ENCODE measurements around the gene TEAD2. TPM values are rescaled to one million over a fixed set of nuclear protein-coding genes. Genes with fewer than 3 reads are reported as not detected.

Gene TEAD2
- total and polyA plus RNA-seq, 9 of the 15 experiments (the other 6 are each of a cell fraction or from before 2014, with no cell fraction given), result 1.6 to 27.0 (median 13.9) TPM

GRCh38 chr19:49364083-49364737 is 2.0 kb upstream of the TEAD2 start:
- 26% methylated on average over 19 of the region's 27 CpGs for WGBS (ENCODE audit: insufficient coverage, low coverage, missing lambda C conversion rate)
- DNase-seq (ENCODE audit: extremely low read depth in 1 of 4, low spot score in 3 of 4), result peak in 2 of 4 experiments; percentile 50 to 53
- Histone ChIP-seq H3K4me1 (replicated peaks in 1 of 2; ENCODE audit: control insufficient read depth in 2 of 2, insufficient read depth in 2 of 2, low read length in 2 of 2) (peaks cover 14 to 52% of the 10 kb centered on the region in 2 experiments), H3K4me3 (peak overlapping the region; percentile 31; the same call in 1 of the 2 replicates), H3K9ac (ENCODE audit: insufficient read depth in 1 of 2, low read depth in 2 of 2, low read length in 2 of 2) (peak overlapping the region; percentile 50 to 82; a peak in 3 of 4 replicates), H3K27ac (ENCODE audit: extremely low read depth, low read depth, low read length) (peak overlapping the region; percentile 73), H3K36me3 (ENCODE audit: control insufficient read depth, insufficient read depth, low read length) (peaks cover 5% of the 10 kb centered on the region; the same call in 1 of the 3 replicates), H2AFZ (ENCODE audit: low read depth, low read length) (peak overlapping the region; percentile 64), H3K79me2 (ENCODE audit: control insufficient read depth, insufficient read depth, low read length) (peaks cover 7% of the 10 kb centered on the region; the same call in 1 of the 3 replicates), H3K9me1 (ENCODE audit: control insufficient read depth, insufficient read depth, low read length) (no peaks in the 10 kb centered on the region), H3K9me3 (replicated peaks; ENCODE audit: control insufficient read depth, insufficient read depth, low read depth, low read length) (peaks cover 2% of the 10 kb centered on the region; the same call in 1 of the 2 replicates), H4K20me1 (replicated peaks; ENCODE audit: control insufficient read depth, insufficient read depth, low read length) (no peaks in the 10 kb centered on the region), H3K4me2 (ENCODE audit: insufficient read depth, low read length) (peak overlapping the region; percentile 57), H3K27me3 (ENCODE audit: control insufficient read depth in 2 of 2, insufficient read depth in 2 of 2, low read length in 2 of 2) (no peaks in the 10 kb centered on the region)
- intact Hi-C loops (cut with micrococcal nuclease), result no loop called here
- in situ Hi-C loops (cut with MboI), result no loop called here
- no peak for ATAC-seq
- POLR2A ChIA-PET, result interaction anchor here (0.6 to 1.0 kb wide), 4 partner anchors 9 to 61 kb away, joined by 3 to 5 read pairs (median 4); partner anchors contain the start of gene GFY
- CTCF ChIA-PET (ENCODE audit: low intra/inter-chr PET ratio), result interaction anchor here (0.7 kb wide), 1 partner anchor 80 kb away, joined by 4 read pairs; no protein-coding TSS in a partner anchor
- FAIRE-seq, result no peak
- no TSS peak for BruUV-seq (replicated peaks)
- TF ChIP-seq SMARCE1 (IDR thresholded peaks at IDR 0.05) (0 out of 2 replicates have a peak, but pooled peaks have one; percentile 66), ZNF324 (CRISPR knock-in tag; IDR thresholded peaks at IDR 0.05) (no peak), NKRF (IDR thresholded peaks at IDR 0.05; ENCODE audit: borderline replicate concordance) (0 out of 2 replicates have a peak, but pooled peaks have one; percentile 41), ADNP (tag; IDR thresholded peaks at IDR 0.05) (no peak), FOXJ2 (tag; IDR thresholded peaks at IDR 0.05) (0 out of 2 replicates have a peak, but pooled peaks have one; percentile 30), ZFX (CRISPR knock-in tag; IDR thresholded peaks at IDR 0.05) (peak; percentile 51; the same call in 1 of the 2 replicates), ARID1B (IDR thresholded peaks at IDR 0.05) (0 out of 2 replicates have a peak, but pooled peaks have one; percentile 58), BRD9 (IDR thresholded peaks at IDR 0.05; ENCODE audit: low read depth, partially characterized antibody) (peak; percentile 19), FOXP4 (CRISPR knock-in tag; IDR thresholded peaks at IDR 0.05; ENCODE audit: borderline replicate concordance) (0 out of 2 replicates have a peak, but pooled peaks have one; percentile 32), HDAC2 (IDR thresholded peaks at IDR 0.05) (no peak), ZNF384 (IDR thresholded peaks at IDR 0.05; ENCODE audit: low read depth, low read length) (0 out of 2 replicates have a peak, but pooled peaks have one; percentile 32), MTA1 (IDR thresholded peaks at IDR 0.05; ENCODE audit: borderline replicate concordance) (0 out of 2 replicates have a peak, but pooled peaks have one; percentile 7), CEBPG (CRISPR knock-in tag; IDR thresholded peaks at IDR 0.05) (peak; percentile 36; the same call in 1 of the 2 replicates), CEBPG (tag; conservative IDR thresholded peaks at IDR 0.05 in 1 of 2, IDR thresholded peaks at IDR 0.05 in 1 of 2) (peak; percentile 79 to 88), ETV5 (CRISPR knock-in tag; IDR thresholded peaks at IDR 0.05; ENCODE audit: low read depth) (0 out of 2 replicates have a peak, but pooled peaks have one; percentile 1), CC2D1A (IDR thresholded peaks at IDR 0.05) (0 out of 2 replicates have a peak, but pooled peaks have one; percentile 20), PHF20 (IDR thresholded peaks at IDR 0.05; ENCODE audit: partially characterized antibody) (peak; percentile 46), SUPT5H (IDR thresholded peaks at IDR 0.05) (peak; percentile 8; the same call in 1 of the 2 replicates), EZH2 (IDR thresholded peaks at IDR 0.05; ENCODE audit: borderline replicate concordance, low read depth, low read length) (no peak), CEBPB (tag; IDR thresholded peaks at IDR 0.05) (peak; percentile 95)

All from K562 (cell line).